A549 (cell line): ENCODE results near the gene EDN2.

Experiments
- CEBPB ChIP-seq, 2 experiments: fragments of >200 bp in 1 of 2; sonication (Bioruptor Twin) in 1 of 2; formaldehyde crosslinking in 1 of 2; IDR thresholded peaks; 2 replicates each; pipeline ENCODE4 v1.6.1; 2012 to 2016
- CHD2 ChIP-seq: fragments of 150-350 bp; IDR thresholded peaks from 2 replicates; pipeline ENCODE4 v1.6.1; 2014; ENCODE audit warnings: low read length; ENCODE audit not compliant: partially characterized antibody
- CHD4 ChIP-seq: fragments of 200-600 bp; sonication (generic); IDR thresholded peaks from 2 replicates; pipeline ENCODE4 v1.6.1; 2016; ENCODE audit warnings: antibody characterized with exemption, mild to moderate bottlenecking, borderline replicate concordance
- HDAC2 ChIP-seq: fragments of 200-600 bp; sonication (generic); IDR thresholded peaks from 2 replicates; pipeline ENCODE4 v1.6.1; 2016
- JUN ChIP-seq, 2 experiments: fragments of >200 bp; sonication (Bioruptor Twin); formaldehyde crosslinking; IDR thresholded peaks; 2 replicates in 1 of 2; 3 replicates in 1 of 2; pipeline ENCODE4 v1.6.1; 2016 to 2017
- KDM5A ChIP-seq: fragments of 200-600 bp; sonication (generic); IDR thresholded peaks from 2 replicates; pipeline ENCODE4 v1.6.1; 2016; ENCODE audit warnings: antibody characterized with exemption, mild to moderate bottlenecking
- PHF8 ChIP-seq: fragments of 200-600 bp; sonication (generic); IDR thresholded peaks from 2 replicates; pipeline ENCODE4 v1.6.1; 2016; ENCODE audit warnings: low read depth, mild to moderate bottlenecking, antibody characterized with exemption, moderate library complexity, borderline replicate concordance
- POLR2A ChIP-seq: IDR thresholded peaks from 2 replicates; pipeline ENCODE4 v1.6.1; 2012; ENCODE audit warnings: mild to moderate bottlenecking, low read length
- RAD21 ChIP-seq, 2 experiments: fragments of >200 bp in 1 of 2; sonication (Bioruptor Twin) in 1 of 2; formaldehyde crosslinking in 1 of 2; IDR thresholded peaks in 1 of 2; conservative IDR thresholded peaks in 1 of 2; 2 replicates in 1 of 2; 3 replicates in 1 of 2; pipeline ENCODE4 v1.6.1; 2012 to 2018; ENCODE audit warnings: inconsistent platforms in 1 of 2
- RCOR1 ChIP-seq: fragments of 150-350 bp; IDR thresholded peaks from 2 replicates; pipeline ENCODE4 v1.6.1; 2014; ENCODE audit warnings: antibody characterized with exemption, low read length, low read depth
- RFX5 ChIP-seq: fragments of 450-650 bp; IDR thresholded peaks from 2 replicates; pipeline ENCODE4 v1.7.1; 2014; ENCODE audit warnings: antibody characterized with exemption, mild to moderate bottlenecking, moderate library complexity
- ZFP36 ChIP-seq: fragments of 450-650 bp; IDR thresholded peaks from 2 replicates; pipeline ENCODE4 v1.6.1; 2014; ENCODE audit warnings: borderline replicate concordance; ENCODE audit not compliant: partially characterized antibody
- TF ChIP-seq, protein P1 (sequence below): fragments of >200 bp; sonication (Bioruptor Twin); formaldehyde crosslinking; IDR thresholded peaks from 3 replicates; pipeline ENCODE4 v1.5.1; 2016

GRCh38 chr1:41446851-41447610 is 37.5 kb downstream of the EDN2 start:
- TF ChIP-seq CEBPB (IDR thresholded peaks at IDR 0.05) (no peak), RFX5 (no peak), CHD2 (no peak), RAD21 (conservative IDR thresholded peaks at IDR 0.05 in 1 of 2, IDR thresholded peaks at IDR 0.05 in 1 of 2) (no peak), CHD4 (no peak), POLR2A (no peak), ZFP36 (no peak), PHF8 (no peak), KDM5A (no peak), HDAC2 (no peak), RCOR1 (no peak), JUN (IDR thresholded peaks at IDR 0.05) (no peak)
- TF ChIP-seq, protein P1, sequence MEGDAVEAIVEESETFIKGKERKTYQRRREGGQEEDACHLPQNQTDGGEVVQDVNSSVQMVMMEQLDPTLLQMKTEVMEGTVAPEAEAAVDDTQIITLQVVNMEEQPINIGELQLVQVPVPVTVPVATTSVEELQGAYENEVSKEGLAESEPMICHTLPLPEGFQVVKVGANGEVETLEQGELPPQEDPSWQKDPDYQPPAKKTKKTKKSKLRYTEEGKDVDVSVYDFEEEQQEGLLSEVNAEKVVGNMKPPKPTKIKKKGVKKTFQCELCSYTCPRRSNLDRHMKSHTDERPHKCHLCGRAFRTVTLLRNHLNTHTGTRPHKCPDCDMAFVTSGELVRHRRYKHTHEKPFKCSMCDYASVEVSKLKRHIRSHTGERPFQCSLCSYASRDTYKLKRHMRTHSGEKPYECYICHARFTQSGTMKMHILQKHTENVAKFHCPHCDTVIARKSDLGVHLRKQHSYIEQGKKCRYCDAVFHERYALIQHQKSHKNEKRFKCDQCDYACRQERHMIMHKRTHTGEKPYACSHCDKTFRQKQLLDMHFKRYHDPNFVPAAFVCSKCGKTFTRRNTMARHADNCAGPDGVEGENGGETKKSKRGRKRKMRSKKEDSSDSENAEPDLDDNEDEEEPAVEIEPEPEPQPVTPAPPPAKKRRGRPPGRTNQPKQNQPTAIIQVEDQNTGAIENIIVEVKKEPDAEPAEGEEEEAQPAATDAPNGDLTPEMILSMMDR, result no peak
